ENCODE results near the gene TOP2A.

Gene TOP2A

DNA sequence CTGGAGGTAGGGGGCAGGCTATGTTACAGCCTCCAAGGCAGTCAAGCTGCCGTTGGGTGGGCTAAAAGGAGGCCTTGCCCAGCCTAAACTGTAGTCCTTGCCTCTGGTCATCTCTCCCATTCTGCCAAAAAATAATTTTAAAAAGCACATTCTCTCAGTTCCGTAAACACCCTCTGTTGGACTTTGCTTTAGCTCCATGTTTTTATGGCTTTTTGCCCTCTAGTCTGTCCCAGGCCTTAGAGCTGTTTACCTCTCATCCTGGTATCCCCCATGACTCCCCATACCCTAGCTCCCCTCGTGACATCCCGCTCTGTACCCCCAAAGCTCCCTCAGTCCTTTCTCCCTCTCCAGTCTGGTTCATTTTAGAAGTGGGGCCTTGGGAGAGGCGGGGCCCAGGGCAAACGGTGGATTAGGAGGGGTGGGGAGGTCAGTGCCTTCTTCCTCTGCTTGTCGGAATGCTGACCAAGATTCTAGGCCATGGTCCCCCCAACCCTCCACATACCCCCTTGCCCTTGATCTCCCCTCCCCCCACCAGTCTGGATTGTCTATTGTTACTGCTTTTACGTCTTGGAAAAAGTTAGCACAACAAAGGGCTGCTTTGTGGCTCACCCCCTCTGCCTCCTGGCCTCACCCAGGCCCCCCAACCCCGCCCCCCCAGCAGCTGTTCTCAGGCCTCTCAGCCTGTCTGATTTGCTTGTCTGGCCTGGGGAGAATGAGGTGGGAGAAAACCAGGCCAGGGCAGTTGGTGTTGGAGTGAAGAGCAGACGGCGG, 71.5 kb downstream of the TOP2A start:
- no peak for DNase-seq (ENCODE audit: low read depth in 2 of 2)

DNA sequence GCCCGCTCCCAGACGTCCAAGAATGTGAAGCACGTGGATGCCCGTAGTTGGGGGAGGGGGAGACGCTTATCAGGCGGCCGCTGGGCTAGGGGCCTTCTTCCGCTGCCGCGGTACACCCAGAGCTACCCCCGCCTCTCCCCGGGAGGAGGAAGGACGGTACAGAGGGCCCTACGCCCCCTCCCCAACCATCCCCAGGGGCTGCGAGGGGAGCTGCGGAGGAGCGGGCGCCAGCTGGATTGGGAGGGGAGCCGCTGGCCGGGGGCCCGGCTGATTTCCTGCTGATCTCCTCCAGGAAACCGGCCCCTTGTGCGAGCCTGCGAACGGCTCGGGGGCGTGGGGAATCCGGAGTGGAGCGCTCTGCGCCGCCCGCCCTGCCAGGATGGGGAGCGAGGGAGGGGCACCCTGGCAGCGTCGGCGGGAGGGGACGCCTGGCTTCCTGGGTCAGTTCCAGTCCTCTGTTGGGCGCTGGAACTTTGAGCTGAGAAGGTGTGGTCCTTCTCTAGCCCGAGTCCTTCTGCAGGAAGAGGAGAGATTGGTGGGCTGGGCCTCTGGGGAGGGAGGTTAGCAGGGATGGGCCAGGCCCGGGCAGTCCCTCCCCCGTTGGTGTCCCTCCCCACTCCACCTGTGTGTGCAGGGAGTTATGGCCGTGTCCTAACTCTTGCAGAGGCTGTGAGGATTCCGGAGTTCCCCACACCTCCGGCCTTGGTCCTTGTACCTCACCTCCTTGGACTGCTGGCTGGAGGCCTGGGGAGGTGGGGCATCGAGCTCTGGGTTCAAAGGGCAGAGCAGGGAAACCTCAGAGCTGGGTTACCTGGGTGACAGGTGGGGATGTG, 72.3 kb downstream of the TOP2A start:
- DNase-seq (ENCODE audit: low read depth in 2 of 2) = no peak

DNA sequence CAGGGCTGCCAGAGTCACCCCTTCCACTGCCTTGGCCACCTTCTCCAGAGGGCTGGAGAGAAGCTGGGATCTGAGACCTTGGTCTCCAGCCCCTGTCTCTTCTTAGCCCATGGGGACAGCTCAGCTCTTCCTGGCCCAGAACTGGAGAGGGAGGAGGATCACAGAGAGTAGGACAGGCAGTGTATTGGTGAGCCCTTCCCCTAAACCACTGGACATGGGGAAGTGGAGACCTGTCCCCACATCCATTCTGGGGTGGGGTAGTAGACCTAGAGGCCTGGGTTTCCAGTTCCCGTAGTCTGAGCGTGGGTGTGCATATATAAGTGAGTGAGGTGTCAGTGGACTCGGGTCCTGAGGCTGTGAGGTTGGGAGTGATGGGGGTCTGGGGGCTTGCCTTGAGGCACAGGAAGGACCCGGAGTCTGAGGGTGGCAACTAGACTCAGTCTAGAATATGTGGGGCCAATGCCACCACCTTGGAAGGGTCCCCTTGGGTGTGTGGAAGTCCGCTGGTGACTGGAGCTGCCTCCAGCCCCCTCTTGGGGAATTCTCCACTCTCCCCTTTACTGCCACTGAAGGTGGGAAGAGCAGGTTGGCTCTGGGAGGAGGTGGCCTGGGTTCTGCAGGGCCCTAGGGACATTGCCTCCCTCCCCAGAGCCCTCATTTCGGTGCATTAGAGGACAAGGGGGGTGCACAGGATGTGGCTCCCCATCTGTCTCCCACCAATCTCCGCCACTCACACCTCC, 73.1 kb downstream of the TOP2A start:
- DNase-seq (ENCODE audit: low read depth in 2 of 2) = no peak

DNA sequence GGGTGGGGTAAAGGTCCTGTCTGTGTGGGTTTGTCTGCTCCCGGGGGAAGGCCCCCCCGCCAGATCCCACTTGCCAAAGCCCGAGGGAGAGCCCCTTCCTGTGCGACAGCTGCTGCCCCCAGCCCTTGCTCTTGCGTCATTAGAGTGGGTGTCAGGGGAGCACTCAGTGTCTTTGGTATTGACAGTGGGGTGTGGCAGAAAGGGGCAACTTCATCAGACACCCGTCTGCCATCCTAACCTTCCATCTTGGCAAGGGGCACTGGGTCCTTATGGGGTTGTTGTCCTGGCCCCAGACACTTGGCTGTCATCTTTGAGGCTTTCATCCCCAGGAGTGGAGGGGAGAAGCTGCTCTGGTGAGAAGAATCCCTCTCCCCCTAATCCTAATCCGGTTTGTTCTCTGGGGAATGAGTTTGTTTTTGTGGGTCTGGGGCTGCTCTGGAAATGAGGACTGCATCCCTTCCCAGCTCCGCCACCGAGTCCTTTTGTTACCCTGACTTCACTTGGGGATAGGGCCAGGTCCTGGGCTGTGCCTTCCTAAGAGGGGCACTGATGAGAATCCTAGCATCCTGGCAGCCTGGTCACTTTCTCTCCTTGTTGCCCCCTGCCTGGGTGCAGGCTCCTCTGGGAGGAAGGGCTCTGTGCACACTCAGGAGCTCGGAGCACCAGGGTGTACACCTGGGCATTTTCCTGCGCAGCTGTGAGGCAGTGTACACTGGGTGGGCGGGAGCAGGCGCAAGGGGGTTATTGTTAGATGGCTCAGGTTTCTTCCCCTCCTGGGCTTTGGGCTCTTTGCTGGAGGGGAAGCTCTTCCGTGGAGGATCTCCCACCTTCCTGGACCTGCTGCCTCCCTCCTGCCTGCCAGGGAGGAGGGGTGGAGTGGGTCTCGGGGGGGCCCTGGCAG, 74.2 kb downstream of the TOP2A start:
- no peak for DNase-seq (ENCODE audit: low read depth in 2 of 2)

DNA sequence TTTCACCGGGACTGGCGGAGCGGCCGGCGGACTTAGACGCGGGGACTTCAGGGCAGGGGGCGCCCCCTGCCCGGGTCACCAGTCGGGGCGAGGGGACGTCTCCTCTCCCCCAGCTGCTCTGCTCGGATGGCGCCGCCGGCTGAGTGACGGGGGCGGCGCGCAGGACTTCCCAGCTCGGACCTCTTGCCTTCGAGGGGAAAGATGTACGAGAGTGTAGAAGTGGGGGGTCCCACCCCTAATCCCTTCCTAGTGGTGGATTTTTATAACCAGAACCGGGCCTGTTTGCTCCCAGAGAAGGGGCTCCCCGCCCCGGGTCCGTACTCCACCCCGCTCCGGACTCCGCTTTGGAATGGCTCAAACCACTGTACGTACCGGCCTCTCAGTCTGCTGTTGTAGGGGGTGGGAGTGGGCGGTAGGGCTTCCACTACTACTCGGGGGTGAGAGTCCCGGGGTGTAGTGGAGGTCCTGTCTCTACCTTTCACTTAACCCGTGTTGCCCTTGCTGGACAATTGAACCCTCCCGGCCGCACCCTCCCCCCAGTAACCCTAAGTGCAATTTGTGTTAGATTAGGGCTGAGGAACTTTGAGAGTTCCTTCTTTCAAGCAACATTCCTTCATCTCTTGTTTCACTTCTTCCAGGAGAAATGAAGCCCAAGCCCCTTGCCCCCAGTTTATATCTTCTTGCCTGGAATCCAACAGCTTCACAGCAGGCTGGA, 75.0 kb downstream of the TOP2A start:
- no peak for DNase-seq (ENCODE audit: low read depth in 2 of 2)

GRCh38 chr17:40341808-40342503, 75.7 kb downstream of the TOP2A start:
- DNase-seq (ENCODE audit: low read depth in 2 of 2) = no peak

GRCh38 chr17:40340880-40341807, 76.6 kb downstream of the TOP2A start:
- peak; percentile 64 to 66 for DNase-seq (ENCODE audit: low read depth in 2 of 2)

DNA sequence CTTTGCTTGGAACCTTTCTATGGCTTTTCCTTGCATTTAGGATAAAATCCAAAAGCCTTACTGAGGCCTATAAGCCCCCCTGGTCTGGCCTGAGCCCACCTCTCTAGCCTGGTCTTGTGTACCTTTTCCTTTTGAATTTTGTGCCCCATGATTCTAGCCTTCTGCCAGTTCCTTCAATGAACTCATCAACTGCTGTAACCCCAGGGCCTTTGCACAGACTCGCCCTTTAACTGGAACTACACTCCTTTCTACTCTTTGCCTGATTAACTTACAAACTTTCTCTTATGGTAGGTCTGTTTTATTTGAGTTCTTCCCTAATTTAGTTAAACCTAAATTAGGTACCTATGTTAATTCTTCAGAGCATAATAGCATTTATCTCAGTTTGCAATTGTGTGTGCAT, 77.4 kb downstream of the TOP2A start:
- no peak for DNase-seq (ENCODE audit: low read depth in 2 of 2)

DNA sequence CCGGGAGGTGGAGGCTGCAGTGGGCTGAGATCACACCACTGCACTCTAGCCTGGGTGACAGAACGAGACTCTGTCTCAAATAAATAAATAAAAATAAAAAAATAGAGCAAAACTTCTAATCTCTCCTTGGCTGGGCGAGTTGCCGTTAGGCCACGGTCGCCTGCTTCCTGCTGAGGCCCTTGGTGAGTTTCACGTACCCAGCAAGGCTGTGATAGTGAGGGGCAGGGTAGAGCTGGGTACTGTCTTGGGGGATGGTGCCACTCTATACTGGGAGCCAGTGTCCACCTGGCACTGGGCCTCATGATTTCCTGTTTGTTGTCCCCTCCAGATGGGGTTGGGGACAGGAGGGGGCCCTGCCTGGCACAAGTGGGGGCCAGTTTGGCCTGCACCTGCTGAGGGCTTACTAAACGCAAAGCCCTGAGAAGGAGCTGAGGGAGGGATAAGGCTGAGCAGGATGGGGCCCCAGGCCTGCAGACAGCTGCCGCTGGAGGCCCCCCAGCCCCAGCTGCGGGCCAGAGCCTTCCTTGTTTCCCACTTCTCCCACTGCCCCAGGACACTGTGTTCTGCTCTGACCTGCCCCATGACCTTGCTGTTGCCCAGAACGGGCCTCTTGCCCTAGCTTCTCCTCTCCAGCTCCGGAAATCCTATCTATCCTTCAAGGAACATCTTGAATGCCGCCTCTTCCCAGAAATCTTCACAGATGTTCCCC, 78.6 kb downstream of the TOP2A start:
- no peak for DNase-seq (ENCODE audit: low read depth in 2 of 2)

Measured in stimulated activated CD4-positive, alpha-beta T cell treated with anti-CD3 and anti-CD28 coated beads, Interleukin-1b, Interleukin-23, amount 100 ng/mL, for 4 hours (primary cell).